GM19239 (cell line): ENCODE data around the gene SLC27A4.

Source experiments
- DNase-seq: peaks from one replicate; pipeline ENCODE4 v3.0.0; 2011; ENCODE audit warnings: low spot score; ENCODE audit not compliant: insufficient read length
- FAIRE-seq: peaks from 2 replicates; lab custom pipeline; 2011; peaks lifted over from hg19 to GRCh38; lab: Jason Lieb, UNC

The SLC27A4 gene

GRCh38 chr9:128389395-128390149 lies 49.2 kb downstream of the SLC27A4 start:
- FAIRE-seq, result no peak
- DNase-seq, result no peak

- no peak for FAIRE-seq
- DNase-seq, result no peak
Measured at GRCh38 chr9:128390150-128390812, 50.0 kb downstream of the SLC27A4 start.

- no peak for DNase-seq
- FAIRE-seq, result no peak
Measured at GRCh38 chr9:128390813-128391711, 50.7 kb downstream of the SLC27A4 start.

GRCh38 chr9:128391956-128392301 lies 51.6 kb downstream of the SLC27A4 start:
- DNase-seq, result no peak
- no peak for FAIRE-seq

- DNase-seq (no peak), FAIRE-seq (no peak)
Measured at GRCh38 chr9:128392302-128393144, 52.2 kb downstream of the SLC27A4 start.

- DNase-seq, result no peak
- FAIRE-seq, result no peak
Measured at GRCh38 chr9:128393145-128393775, 52.9 kb downstream of the SLC27A4 start.

- no peak for FAIRE-seq
- DNase-seq, result no peak
Measured at GRCh38 chr9:128393970-128394369, 53.6 kb downstream of the SLC27A4 start.

- DNase-seq, result no peak
- FAIRE-seq, result no peak
Measured at GRCh38 chr9:128394379-128395168, 54.2 kb downstream of the SLC27A4 start.

GRCh38 chr9:128396970-128397613 lies 56.8 kb downstream of the SLC27A4 start:
- FAIRE-seq, result no peak
- DNase-seq, result no peak

GRCh38 chr9:128397831-128398230 lies 57.5 kb downstream of the SLC27A4 start:
- no peak for FAIRE-seq
- no peak for DNase-seq

- DNase-seq, result no peak
- no peak for FAIRE-seq
Measured at GRCh38 chr9:128399861-128400260, 59.5 kb downstream of the SLC27A4 start.

- FAIRE-seq, result no peak
- no peak for DNase-seq
Measured at GRCh38 chr9:128404560-128404959, 64.2 kb downstream of the SLC27A4 start.

GRCh38 chr9:128405077-128405779 lies 64.9 kb downstream of the SLC27A4 start:
- DNase-seq (no peak), FAIRE-seq (no peak)

- DNase-seq, result no peak
- FAIRE-seq, result no peak
Measured at GRCh38 chr9:128405780-128406171, 65.4 kb downstream of the SLC27A4 start.

- no peak for DNase-seq
- no peak for FAIRE-seq
Measured at GRCh38 chr9:128406848-128407391, 66.6 kb downstream of the SLC27A4 start.

- FAIRE-seq (no peak), DNase-seq (no peak)
Measured at GRCh38 chr9:128408963-128409431, 68.7 kb downstream of the SLC27A4 start.

- FAIRE-seq (no peak), DNase-seq (no peak)
Measured at GRCh38 chr9:128409450-128409849, 69.1 kb downstream of the SLC27A4 start.
